CD4-positive, alpha-beta T cell treated with Interleukin-15 for 1 hour (primary cell): ENCODE data around the gene ELOF1.
A peak's percentile ranks its signal among the peaks of the same experiment; 100 is the strongest.
"Not testable (repeated sequence)": the region's sequence is repeated elsewhere in the genome, so short reads cannot be mapped to it uniquely, and the experiment has no call there.

Source experiments
- DNase-seq: peaks from one replicate; pipeline ENCODE4 v3.0.0-alpha.2; 2020

ELOF1 gene

DNA sequence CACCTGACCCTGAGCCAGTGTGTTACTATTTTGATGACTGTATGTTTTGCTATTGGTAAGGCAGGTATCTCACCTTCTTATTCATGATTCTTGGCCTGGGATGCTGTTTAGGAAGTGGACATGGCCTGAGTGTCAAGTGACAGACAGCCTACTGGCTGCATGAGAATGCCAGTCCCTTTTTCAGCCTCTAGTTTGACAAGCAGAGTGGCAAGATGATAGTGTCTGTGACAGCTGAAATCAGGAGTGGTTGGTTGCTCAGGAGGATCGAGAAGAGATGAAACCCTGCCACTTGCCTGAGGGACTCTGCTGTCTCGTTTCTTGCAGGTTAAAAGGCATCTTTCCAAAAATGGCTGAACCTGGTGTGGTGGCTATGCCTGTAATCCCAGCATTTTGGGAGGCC is 7.1 kb upstream of the ELOF1 start:
- DNase-seq = no peak

DNA sequence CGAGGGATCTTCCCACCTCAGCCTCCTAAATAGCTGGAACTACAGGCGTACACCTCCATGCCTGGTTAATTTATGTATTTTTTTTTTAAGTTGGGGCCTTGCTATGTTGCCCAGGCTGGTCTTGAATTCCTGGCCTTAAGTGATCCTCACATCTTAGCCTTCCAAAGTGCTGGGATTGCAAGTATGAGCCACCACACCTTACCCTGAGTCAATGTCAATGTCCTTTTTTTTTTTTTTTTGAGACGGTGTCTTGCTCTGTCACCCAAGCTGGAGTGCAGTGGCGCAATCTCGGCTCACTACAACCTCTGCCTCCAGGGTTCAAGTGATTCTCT is 6.6 kb upstream of the ELOF1 start:
- not testable (repeated sequence) for DNase-seq

- DNase-seq = not testable (repeated sequence)
Measured at GRCh38 chr19:11564082-11564807, 5.2 kb upstream of the ELOF1 start.

DNA sequence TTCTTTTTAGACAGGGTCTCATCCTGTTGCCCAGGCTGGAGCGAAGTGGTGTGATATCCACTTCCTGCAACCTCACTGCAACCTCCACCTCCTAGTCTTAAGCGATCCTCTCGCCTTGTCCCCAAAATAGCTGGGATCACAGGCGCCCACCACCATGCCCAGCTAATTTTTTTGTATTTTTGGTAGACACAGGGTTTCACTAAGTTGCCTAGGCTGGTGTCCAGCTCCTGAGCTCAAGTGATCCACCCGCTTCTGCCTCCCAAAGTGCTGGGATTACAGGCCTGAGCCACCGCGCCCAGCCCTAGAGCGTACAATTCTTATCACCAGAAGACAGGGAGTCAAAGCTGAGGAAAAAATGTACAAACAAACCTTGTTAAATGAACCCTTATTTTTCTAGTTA is 4.5 kb upstream of the ELOF1 start:
- no peak for DNase-seq

- peak; percentile 74 for DNase-seq
Measured at GRCh38 chr19:11560404-11561051, 1.5 kb upstream of the ELOF1 start.

- DNase-seq = no peak
Measured at GRCh38 chr19:11556634-11557420, 2.2 kb downstream of the ELOF1 start.

DNA sequence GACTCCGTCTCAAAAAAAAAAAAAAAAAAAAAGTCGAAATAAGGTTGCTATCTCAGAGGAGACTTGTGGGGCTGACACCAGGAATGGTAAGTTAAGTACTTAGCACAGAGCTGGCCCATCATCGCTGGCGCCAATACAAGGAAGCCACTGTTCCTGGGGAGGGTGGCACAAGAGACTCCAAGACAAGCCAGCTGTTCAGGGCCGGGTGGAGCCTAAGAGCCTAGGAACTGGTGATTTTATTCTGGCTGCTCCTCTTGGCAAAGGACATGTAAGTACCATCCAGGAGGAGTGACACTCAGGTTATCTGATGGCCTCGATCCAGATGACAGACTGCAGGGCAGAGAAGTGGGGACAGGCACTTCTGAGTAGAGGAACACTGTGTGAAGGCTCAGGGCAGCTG is 3.8 kb downstream of the ELOF1 start:
- no peak for DNase-seq

DNA sequence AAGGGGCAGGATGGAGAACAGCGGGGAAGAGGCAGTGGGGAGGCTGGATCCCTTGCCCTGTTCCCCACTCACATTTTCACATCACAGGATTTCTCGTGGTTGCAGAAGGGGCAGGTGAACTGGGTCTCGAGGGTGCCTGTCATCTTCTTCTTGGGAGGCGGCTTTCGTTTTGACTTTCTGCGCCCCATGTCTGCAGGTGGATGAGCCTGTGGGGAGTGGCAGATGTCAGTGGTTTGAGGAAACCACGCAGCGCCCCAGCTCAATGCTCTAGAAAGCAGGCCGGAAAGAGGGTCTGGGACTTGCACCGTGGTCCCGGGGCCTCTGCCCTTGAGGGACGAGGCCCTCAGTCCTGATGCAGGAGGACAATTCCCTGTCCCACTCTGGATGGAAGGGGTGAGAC is 4.9 kb downstream of the ELOF1 start:
- DNase-seq = no peak

DNA sequence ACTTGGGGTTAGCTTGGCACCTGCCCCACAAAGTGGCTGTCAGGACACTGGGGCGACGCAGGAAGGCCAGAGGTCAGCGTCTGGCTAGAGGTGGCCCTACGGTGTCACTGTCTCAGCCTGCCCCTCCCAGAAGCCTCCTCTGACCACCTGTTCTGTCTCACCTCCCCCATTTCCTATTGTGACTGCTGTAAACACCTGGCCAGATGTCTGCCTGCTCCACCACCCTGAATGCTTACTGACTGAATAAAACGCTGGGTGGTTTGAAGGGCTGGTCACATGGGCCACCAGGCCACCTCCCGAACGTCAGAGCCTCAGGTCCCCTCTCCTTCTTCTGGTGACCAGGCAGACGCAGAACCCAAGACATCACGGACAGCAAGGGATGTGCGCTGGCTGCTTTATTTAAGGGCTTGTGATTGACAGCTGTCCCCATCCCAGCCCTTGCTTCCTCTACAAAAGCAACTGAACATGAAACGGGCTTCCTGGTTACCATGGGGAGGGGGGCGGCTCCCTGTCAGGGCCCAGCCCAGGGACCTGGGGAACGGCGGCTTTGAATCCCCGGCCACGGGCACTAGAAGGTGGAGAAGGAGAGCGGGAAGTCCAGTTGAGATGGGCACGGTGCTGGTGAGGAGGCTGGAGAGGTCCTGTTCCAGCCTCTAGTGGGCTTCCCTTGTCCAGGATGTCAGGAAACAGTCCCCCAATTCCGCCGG is 6.2 kb downstream of the ELOF1 start:
- no peak for DNase-seq

- DNase-seq = no peak
Measured at GRCh38 chr19:11551603-11552235, 7.3 kb downstream of the ELOF1 start.

DNA sequence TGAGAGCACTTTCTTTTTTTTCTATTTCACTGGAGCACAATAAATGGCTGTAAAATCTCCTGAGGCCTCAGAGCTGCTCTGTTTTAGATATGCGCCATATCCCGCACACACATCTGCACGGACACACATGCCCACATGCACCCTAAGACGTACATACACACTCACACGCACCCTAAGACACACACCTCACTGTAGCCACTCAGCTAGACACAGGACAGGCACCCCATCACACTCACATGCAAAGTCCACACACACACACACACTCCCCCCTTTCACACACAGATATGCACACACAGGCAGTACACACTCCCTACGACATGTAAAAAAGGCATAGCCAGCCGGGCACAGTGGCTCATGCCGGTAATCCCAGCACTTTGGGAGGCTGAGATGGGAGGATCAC is 8.8 kb downstream of the ELOF1 start:
- DNase-seq = no peak

GRCh38 chr19:11549386-11549953 is 9.6 kb downstream of the ELOF1 start:
- DNase-seq = no peak

GRCh38 chr19:11547929-11548700 is 10.9 kb downstream of the ELOF1 start:
- no peak for DNase-seq

DNA sequence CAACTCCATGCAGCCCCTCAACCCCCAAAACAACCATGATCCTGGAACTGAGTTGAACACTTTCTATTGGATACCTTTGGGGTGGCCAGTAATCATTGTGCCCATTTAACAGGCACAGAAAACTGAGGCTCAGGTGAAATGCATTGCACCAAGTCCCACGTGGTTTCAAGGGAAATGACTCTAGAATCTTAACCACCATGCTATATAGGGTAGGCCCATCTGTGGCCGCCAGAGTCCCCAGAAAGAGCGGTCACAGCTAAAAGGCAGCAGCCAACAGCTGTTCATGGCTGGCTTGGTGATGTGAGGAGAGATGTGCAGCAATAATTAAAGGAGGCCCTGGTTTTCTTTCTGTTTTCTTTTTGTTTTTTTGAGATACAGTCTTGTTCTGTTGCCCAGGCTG is 17.8 kb downstream of the ELOF1 start:
- DNase-seq = no peak

GRCh38 chr19:11540645-11541044 is 18.4 kb downstream of the ELOF1 start:
- DNase-seq = no peak

- DNase-seq = no peak
Measured at GRCh38 chr19:11539495-11540365, 19.3 kb downstream of the ELOF1 start.

GRCh38 chr19:11538232-11539036 is 20.6 kb downstream of the ELOF1 start, which contains the start of gene CNN1:
Gene CNN1, plus strand, starts transcription at chr19:11538851. Its CDS starts 77 bp downstream, at chr19:11538928.
- no peak for DNase-seq

- DNase-seq = peak; percentile 85
Measured at GRCh38 chr19:11535792-11536595, 23.0 kb downstream of the ELOF1 start.

GRCh38 chr19:11534948-11535347 is 24.1 kb downstream of the ELOF1 start:
- DNase-seq = no peak
